Neural crest cell (in vitro differentiated cells): ENCODE results near the gene LPP. TPM values are rescaled to one million over a fixed set of nuclear protein-coding genes. Genes with fewer than 3 reads are reported as not detected.

ENCODE experiments used
- DNase-seq: peaks from one replicate; pipeline ENCODE4 v3.0.0; 2021; ENCODE audit warnings: low read depth, mixed read lengths, low spot score
- H3K27ac Mint-ChIP-seq: one replicate; pipeline ENCODE4 v1.8.0; 2021; ENCODE audit warnings: mild to moderate bottlenecking, mixed read lengths; ENCODE audit not compliant: unreplicated experiment
- H3K27me3 Mint-ChIP-seq: 2 replicates; pipeline ENCODE4 v1.8.0; 2021; ENCODE audit warnings: low read depth, mild to moderate bottlenecking, mixed read lengths
- H3K36me3 Mint-ChIP-seq: 2 replicates; pipeline ENCODE4 v1.8.0; 2021; ENCODE audit warnings: low read depth, mild to moderate bottlenecking, mixed read lengths
- H3K4me1 Mint-ChIP-seq: 2 replicates; pipeline ENCODE4 v1.8.0; 2021; ENCODE audit warnings: mixed read lengths
- H3K4me3 Mint-ChIP-seq: one replicate; pipeline ENCODE4 v1.8.0; 2021; ENCODE audit warnings: mild to moderate bottlenecking, mixed read lengths
- H3K9me3 Mint-ChIP-seq: 2 replicates; pipeline ENCODE4 v1.8.0; 2021; ENCODE audit warnings: mixed read lengths
- total RNA-seq: library from RNA; stranded (reverse); gene quantifications from 2 replicates; pipeline ENCODE4 v1.2.1, GENCODE V29; 2021
- TF ChIP-seq, protein P1 (sequence below): fragments of 200-600 bp; sonication (generic); conservative IDR thresholded peaks from 2 replicates; pipeline ENCODE4 v1.5.0; 2021; ENCODE audit warnings: antibody characterized with exemption, mild to moderate bottlenecking

The LPP gene
- total RNA-seq, 1 donor from 2014 or later: 38.7 TPM

DNA sequence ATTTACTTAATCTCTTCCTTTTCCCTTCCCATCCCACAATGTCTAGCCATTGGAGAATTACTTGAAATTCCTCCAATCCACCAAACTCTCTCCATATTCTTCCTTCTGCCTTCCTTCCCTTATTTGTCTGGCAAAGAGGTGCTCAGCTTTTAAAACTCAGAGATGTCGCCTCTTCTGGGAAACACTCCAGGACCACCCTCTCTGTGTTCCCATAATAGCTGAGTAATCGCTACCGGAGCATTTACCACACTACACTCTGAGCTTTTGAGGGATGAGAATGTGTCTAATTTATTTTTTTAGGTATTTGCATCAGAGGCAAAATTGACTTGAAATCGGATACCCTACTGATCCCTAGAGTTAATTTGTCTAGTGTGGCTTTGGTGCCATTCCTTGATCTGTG is 772.2 kb downstream of the LPP start:
- Mint-ChIP-seq H3K27ac (no peak overlapping the region), H3K36me3 (no peaks in the 10 kb centered on the region), H3K4me1 (peaks cover 7% of the 10 kb centered on the region), H3K4me3 (no peak overlapping the region), H3K9me3 (peaks cover 3% of the 10 kb centered on the region), H3K27me3 (no peaks in the 10 kb centered on the region)
- no peak for DNase-seq
- TF ChIP-seq, protein P1, sequence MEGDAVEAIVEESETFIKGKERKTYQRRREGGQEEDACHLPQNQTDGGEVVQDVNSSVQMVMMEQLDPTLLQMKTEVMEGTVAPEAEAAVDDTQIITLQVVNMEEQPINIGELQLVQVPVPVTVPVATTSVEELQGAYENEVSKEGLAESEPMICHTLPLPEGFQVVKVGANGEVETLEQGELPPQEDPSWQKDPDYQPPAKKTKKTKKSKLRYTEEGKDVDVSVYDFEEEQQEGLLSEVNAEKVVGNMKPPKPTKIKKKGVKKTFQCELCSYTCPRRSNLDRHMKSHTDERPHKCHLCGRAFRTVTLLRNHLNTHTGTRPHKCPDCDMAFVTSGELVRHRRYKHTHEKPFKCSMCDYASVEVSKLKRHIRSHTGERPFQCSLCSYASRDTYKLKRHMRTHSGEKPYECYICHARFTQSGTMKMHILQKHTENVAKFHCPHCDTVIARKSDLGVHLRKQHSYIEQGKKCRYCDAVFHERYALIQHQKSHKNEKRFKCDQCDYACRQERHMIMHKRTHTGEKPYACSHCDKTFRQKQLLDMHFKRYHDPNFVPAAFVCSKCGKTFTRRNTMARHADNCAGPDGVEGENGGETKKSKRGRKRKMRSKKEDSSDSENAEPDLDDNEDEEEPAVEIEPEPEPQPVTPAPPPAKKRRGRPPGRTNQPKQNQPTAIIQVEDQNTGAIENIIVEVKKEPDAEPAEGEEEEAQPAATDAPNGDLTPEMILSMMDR: no peak

- TF ChIP-seq, protein P1: no peak
- Mint-ChIP-seq H3K27ac (no peak overlapping the region), H3K4me1 (peaks cover 15% of the 10 kb centered on the region), H3K4me3 (no peak overlapping the region), H3K9me3 (no peaks in the 10 kb centered on the region), H3K27me3 (no peaks in the 10 kb centered on the region), H3K36me3 (no peaks in the 10 kb centered on the region)
- no peak for DNase-seq
Measured at GRCh38 chr3:188926741-188927511, 773.0 kb downstream of the LPP start.

GRCh38 chr3:188927971-188928370 is 774.0 kb downstream of the LPP start:
- TF ChIP-seq, protein P1: no peak

GRCh38 chr3:188929137-188929536 is 775.2 kb downstream of the LPP start:
- Mint-ChIP-seq H3K9me3 (no peaks in the 10 kb centered on the region), H3K4me1 (peaks cover 25% of the 10 kb centered on the region), H3K4me3 (no peak overlapping the region), H3K27me3 (no peaks in the 10 kb centered on the region), H3K27ac (no peak overlapping the region), H3K36me3 (no peaks in the 10 kb centered on the region)
- TF ChIP-seq, protein P1: no peak
- DNase-seq: no peak

More at GRCh38 chr3:188927971-188928370, 774.0 kb downstream of the LPP start:
- Mint-ChIP-seq H3K36me3 (no peaks in the 10 kb centered on the region), H3K27ac (no peak overlapping the region), H3K9me3 (no peaks in the 10 kb centered on the region), H3K4me3 (no peak overlapping the region), H3K27me3 (no peaks in the 10 kb centered on the region), H3K4me1 (peaks cover 16% of the 10 kb centered on the region)
- no peak for DNase-seq

GRCh38 chr3:188931036-188931435 is 777.1 kb downstream of the LPP start:
- Mint-ChIP-seq H3K9me3 (no peaks in the 10 kb centered on the region), H3K4me3 (no peak overlapping the region), H3K4me1 (peaks cover 31% of the 10 kb centered on the region), H3K36me3 (no peaks in the 10 kb centered on the region), H3K27ac (peak overlapping the region; percentile 76), H3K27me3 (no peaks in the 10 kb centered on the region)
- no peak for DNase-seq
- TF ChIP-seq, protein P1: no peak
